Caco-2 (cell line): ENCODE data around the gene MADD. TPM values are rescaled to one million over a fixed set of nuclear protein-coding genes. Genes with fewer than 3 reads are reported as not detected.
A peak's percentile ranks its signal among the peaks of the same experiment; 100 is the strongest.

Experiments
- BruUV-seq: library from RNA; stranded (reverse); fragments of 400-500 nt; replicated peaks from 2 replicates; lab custom pipeline; 2021; lab: Mats Ljungman, UMichigan
- CTCF ChIA-PET: fragments of 300-600 bp; sonication (Branson Sonifier 250); formaldehyde crosslinking; loops from one replicate; lab custom pipeline; 2022; ENCODE audit warnings: antibody characterized with exemption; lab: Charles Lee
- POLR2A ChIA-PET: fragments of 300-600 bp; sonication (Branson Sonifier 250); formaldehyde crosslinking; loops from one replicate; lab custom pipeline; 2022; ENCODE audit warnings: antibody characterized with exemption; lab: Charles Lee
- DNase-seq, 2 experiments: peaks; one replicate each; pipeline versions ENCODE4 v3.0.0 to v3.0.0-alpha.2; 2020 to 2022
- H3K27me3 ChIP-seq: replicated peaks from 2 replicates; pipeline ENCODE4 v1.6.0; 2011; ENCODE audit warnings: low read length; ENCODE audit not compliant: control insufficient read depth, insufficient read depth
- H3K36me3 ChIP-seq: 2 replicates; pipeline ENCODE4 v1.5.1; 2011; ENCODE audit warnings: low read length; ENCODE audit not compliant: control insufficient read depth, insufficient read depth
- H3K4me1 ChIP-seq: fragments of 250-450 bp; sonication (Bioruptor Pico); 2 replicates; pipeline ENCODE4 v1.5.1; 2020; ENCODE audit warnings: mild to moderate bottlenecking
- H3K4me3 ChIP-seq: 2 replicates; pipeline ENCODE4 v1.5.1; 2011; ENCODE audit warnings: low read depth, mild to moderate bottlenecking, control low read depth, low read length
- H3K9me3 ChIP-seq: fragments of 250-450 bp; sonication (Bioruptor Pico); 2 replicates; pipeline ENCODE4 v1.5.1; 2020; ENCODE audit warnings: mild to moderate bottlenecking, moderate library complexity
- H3K27ac Mint-ChIP-seq: one replicate; pipeline ENCODE4 v1.8.0; 2022; ENCODE audit warnings: mixed read lengths; ENCODE audit not compliant: unreplicated experiment
- H3K27me3 Mint-ChIP-seq: one replicate; pipeline ENCODE4 v1.8.0; 2022; ENCODE audit warnings: mixed read lengths; ENCODE audit not compliant: insufficient read depth, unreplicated experiment
- H3K36me3 Mint-ChIP-seq: one replicate; pipeline ENCODE4 v1.8.0; 2022; ENCODE audit warnings: mild to moderate bottlenecking, mixed read lengths; ENCODE audit not compliant: insufficient read depth, unreplicated experiment
- H3K4me1 Mint-ChIP-seq: one replicate; pipeline ENCODE4 v1.8.0; 2022; ENCODE audit warnings: low read depth, mixed read lengths; ENCODE audit not compliant: unreplicated experiment
- H3K4me3 Mint-ChIP-seq: one replicate; pipeline ENCODE4 v1.8.0; 2022; ENCODE audit warnings: mild to moderate bottlenecking, moderate library complexity, mixed read lengths; ENCODE audit not compliant: unreplicated experiment
- H3K9me3 Mint-ChIP-seq: one replicate; pipeline ENCODE4 v1.8.0; 2022; ENCODE audit warnings: mixed read lengths; ENCODE audit not compliant: unreplicated experiment
- CTCF ChIP-seq, 2 experiments: fragments of 200-600 bp in 1 of 2; IDR thresholded peaks; 1 replicate in 1 of 2; 2 replicates in 1 of 2; pipeline versions ENCODE4 v1.5.1 to v1.8.0; 2011 to 2022; ENCODE audit warnings: antibody characterized with exemption in 1 of 2, control low read depth in 1 of 2, inconsistent platforms in 1 of 2, low read depth in 1 of 2, low read length in 1 of 2, mild to moderate bottlenecking in 1 of 2, moderate library complexity in 1 of 2; ENCODE audit not compliant: insufficient read depth in 1 of 2, severe bottlenecking in 1 of 2, unreplicated experiment in 1 of 2
- intact Hi-C: fragments of 100-400 bp; cut with micrococcal nuclease; formaldehyde crosslinking; loops from one replicate; pipeline ENCODE4 v1.10.0; 2022; ENCODE audit not compliant: unreplicated experiment
- total RNA-seq: library from RNA; stranded (reverse); gene quantifications from 2 replicates; pipeline ENCODE4 v1.2.3, GENCODE V29; 2022

MADD gene
- total RNA-seq, 1 experiment from 2014 or later: 63.8 TPM

DNA sequence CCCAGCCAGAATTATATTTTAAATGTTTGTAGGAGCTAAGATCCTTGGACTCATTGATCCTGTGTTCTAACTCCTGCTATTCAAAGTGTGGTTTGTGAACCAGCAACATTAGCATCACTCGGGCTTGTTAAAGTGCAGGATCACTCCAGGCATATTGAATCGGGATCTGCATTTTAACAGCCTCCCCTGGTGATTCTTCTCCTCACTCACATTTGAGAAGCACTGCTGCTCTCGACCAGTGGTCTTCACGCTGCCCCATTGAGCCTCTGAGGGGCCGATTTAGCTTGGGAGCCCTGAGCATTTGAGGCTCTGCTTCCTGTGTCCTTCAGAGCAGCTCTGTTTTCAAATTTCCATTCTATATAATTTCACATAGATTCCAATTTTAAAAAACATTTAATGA is 10.9 kb downstream of the MADD start:
- Mint-ChIP-seq H3K27me3 (no peaks in the 10 kb centered on the region), H3K27ac (no peak overlapping the region), H3K9me3 (no peaks in the 10 kb centered on the region), H3K4me1 (peaks cover 12% of the 10 kb centered on the region), H3K4me3 (no peak overlapping the region), H3K36me3 (peaks cover 70% of the 10 kb centered on the region)
- no TSS peak for BruUV-seq
- Histone ChIP-seq H3K36me3 (peaks cover 15% of the 10 kb centered on the region), H3K9me3 (no peaks in the 10 kb centered on the region), H3K4me3 (no peak overlapping the region), H3K4me1 (no peaks in the 10 kb centered on the region), H3K27me3 (no peaks in the 10 kb centered on the region)
- intact Hi-C loops: no loop called here
- DNase-seq: no peak
- CTCF ChIA-PET: no interaction called here
- no peak for TF ChIP-seq CTCF (IDR thresholded peaks at IDR 0.05; ENCODE audit: insufficient read depth in 1 of 2, low read depth in 1 of 2, low read length in 1 of 2, severe bottlenecking in 1 of 2, unreplicated experiment in 1 of 2)
- POLR2A ChIA-PET: no interaction called here

DNA sequence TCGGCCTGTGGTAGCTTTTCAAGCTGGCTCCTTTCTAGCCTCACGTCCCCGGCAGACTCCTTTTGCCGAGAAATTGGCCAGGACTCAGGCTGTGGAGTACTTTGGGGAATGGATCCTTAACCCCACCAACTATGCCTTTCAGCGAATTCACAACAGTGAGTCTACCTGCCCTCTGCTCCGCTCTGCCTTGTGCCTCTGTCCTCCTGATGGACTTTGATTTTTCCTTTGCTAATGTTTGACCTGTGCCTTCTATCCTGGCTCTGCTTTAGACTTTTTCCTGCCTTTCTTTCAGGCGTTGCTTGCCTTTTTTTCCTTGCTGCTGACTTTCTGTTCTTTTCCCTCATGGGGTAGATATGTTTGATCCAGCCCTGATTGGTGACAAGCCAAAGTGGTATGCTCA is 12.5 kb downstream of the MADD start:
- H3K4me3 Mint-ChIP-seq: no peak overlapping the region
- peaks cover 66% of the 10 kb centered on the region for H3K36me3 Mint-ChIP-seq
- no peaks in the 10 kb centered on the region for H3K27me3 Mint-ChIP-seq
- intact Hi-C loops: no loop called here
- Histone ChIP-seq H3K27me3 (no peaks in the 10 kb centered on the region), H3K9me3 (no peaks in the 10 kb centered on the region), H3K36me3 (peaks cover 12% of the 10 kb centered on the region), H3K4me3 (no peak overlapping the region), H3K4me1 (no peaks in the 10 kb centered on the region)
- no TSS peak for BruUV-seq
- ChIA-PET CTCF (no interaction called here), POLR2A (no interaction called here)
- peaks cover 5% of the 10 kb centered on the region for H3K4me1 Mint-ChIP-seq
- H3K9me3 Mint-ChIP-seq: no peaks in the 10 kb centered on the region
- H3K27ac Mint-ChIP-seq: no peak overlapping the region
- DNase-seq: no peak
- no peak for TF ChIP-seq CTCF (IDR thresholded peaks at IDR 0.05; ENCODE audit: insufficient read depth in 1 of 2, low read depth in 1 of 2, low read length in 1 of 2, severe bottlenecking in 1 of 2, unreplicated experiment in 1 of 2)

- TSS peak; percentile 37 for BruUV-seq
- no peaks in the 10 kb centered on the region for H3K27me3 Mint-ChIP-seq
- H3K4me3 Mint-ChIP-seq: no peak overlapping the region
- intact Hi-C loops: no loop called here
- Histone ChIP-seq H3K4me1 (no peaks in the 10 kb centered on the region), H3K36me3 (peaks cover 12% of the 10 kb centered on the region), H3K4me3 (no peak overlapping the region), H3K27me3 (no peaks in the 10 kb centered on the region), H3K9me3 (no peaks in the 10 kb centered on the region)
- ChIA-PET POLR2A (no interaction called here), CTCF (interaction anchor here (1.0 kb wide), 1 partner anchor 71 kb away, joined by 3 read pairs; no protein-coding TSS in a partner anchor)
- no peaks in the 10 kb centered on the region for H3K9me3 Mint-ChIP-seq
- H3K27ac Mint-ChIP-seq: no peak overlapping the region
- peaks cover 67% of the 10 kb centered on the region for H3K36me3 Mint-ChIP-seq
- DNase-seq: no peak
- no peak for TF ChIP-seq CTCF (IDR thresholded peaks at IDR 0.05; ENCODE audit: insufficient read depth in 1 of 2, low read depth in 1 of 2, low read length in 1 of 2, severe bottlenecking in 1 of 2, unreplicated experiment in 1 of 2)
- H3K4me1 Mint-ChIP-seq: peaks cover 5% of the 10 kb centered on the region
Measured at GRCh38 chr11:47284151-47284550, 14.2 kb downstream of the MADD start.
